ENCODE measurements around the gene DHDH.
A peak's percentile ranks its signal among the peaks of the same experiment; 100 is the strongest.
"Not testable (repeated sequence)": the region's sequence is repeated elsewhere in the genome, so short reads cannot be mapped to it uniquely, and the experiment has no call there.

Gene DHDH

GRCh38 chr19:48933382-48933932, at the start of gene DHDH:
DHDH (plus strand) TSS chr19:48933699; CDS start chr19:48933722, 23 bp downstream.
- peaks cover 3% of the 10 kb centered on the region for H3K36me3 Mint-ChIP-seq
- H3K4me3 Mint-ChIP-seq: peak within 1 kb of the TSS; percentile 89
- H3K9me3 Mint-ChIP-seq: no peaks in the 10 kb centered on the region
- no peak within 1 kb of the TSS for H3K27ac Mint-ChIP-seq
- peaks cover 15% of the 10 kb centered on the region for H3K4me1 Mint-ChIP-seq
- no peaks in the 10 kb centered on the region for H3K27me3 Mint-ChIP-seq

DNA sequence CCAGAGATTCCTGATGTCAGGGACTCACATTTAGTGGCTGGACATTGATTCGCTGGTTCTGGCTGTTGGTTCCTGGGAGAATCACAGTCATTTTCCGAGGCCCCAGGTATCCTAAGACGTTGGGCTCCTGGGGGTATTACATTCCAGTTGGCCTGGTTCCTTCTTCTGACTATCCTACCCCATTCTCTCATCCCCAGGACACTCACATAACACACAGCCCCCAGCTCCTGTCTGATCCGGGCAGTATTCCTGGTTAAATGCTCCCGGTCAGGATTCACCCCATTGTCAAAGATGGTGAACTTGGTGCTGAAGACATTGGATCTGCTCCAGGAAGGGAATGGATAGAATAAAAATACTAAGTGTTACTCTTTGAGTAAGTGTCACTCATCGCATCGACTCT, 49.8 kb upstream of the DHDH start:
- H3K4me1 Mint-ChIP-seq: no peaks in the 10 kb centered on the region

GRCh38 chr19:48887861-48888612, 45.5 kb upstream of the DHDH start:
- H3K27ac Mint-ChIP-seq: no peak overlapping the region

More for the DNA sequence above, 49.8 kb upstream of the DHDH start:
- no peak overlapping the region for H3K4me3 Mint-ChIP-seq
- no peaks in the 10 kb centered on the region for H3K36me3 Mint-ChIP-seq
- no peaks in the 10 kb centered on the region for H3K9me3 Mint-ChIP-seq
- no peaks in the 10 kb centered on the region for H3K27me3 Mint-ChIP-seq
- H3K27ac Mint-ChIP-seq: no peak overlapping the region

GRCh38 chr19:48889496-48889895, 44.0 kb upstream of the DHDH start:
- not testable (repeated sequence) for H3K9me3 Mint-ChIP-seq, H3K27me3 Mint-ChIP-seq, H3K4me1 Mint-ChIP-seq, H3K36me3 Mint-ChIP-seq, H3K4me3 Mint-ChIP-seq, H3K27ac Mint-ChIP-seq

More at GRCh38 chr19:48887861-48888612, 45.5 kb upstream of the DHDH start:
- no peaks in the 10 kb centered on the region for H3K4me1 Mint-ChIP-seq
- no peaks in the 10 kb centered on the region for H3K36me3 Mint-ChIP-seq
- no peaks in the 10 kb centered on the region for H3K9me3 Mint-ChIP-seq
- H3K27me3 Mint-ChIP-seq: peaks cover 3% of the 10 kb centered on the region
- H3K4me3 Mint-ChIP-seq: no peak overlapping the region

- H3K27me3 Mint-ChIP-seq: peaks cover 3% of the 10 kb centered on the region
- no peaks in the 10 kb centered on the region for H3K36me3 Mint-ChIP-seq
- H3K4me1 Mint-ChIP-seq: peaks cover 3% of the 10 kb centered on the region
- no peak overlapping the region for H3K27ac Mint-ChIP-seq
- no peak overlapping the region for H3K4me3 Mint-ChIP-seq
- no peaks in the 10 kb centered on the region for H3K9me3 Mint-ChIP-seq
These were observed 42.9 kb upstream of the DHDH start for GRCh38 chr19:48890551-48890950.

DNA sequence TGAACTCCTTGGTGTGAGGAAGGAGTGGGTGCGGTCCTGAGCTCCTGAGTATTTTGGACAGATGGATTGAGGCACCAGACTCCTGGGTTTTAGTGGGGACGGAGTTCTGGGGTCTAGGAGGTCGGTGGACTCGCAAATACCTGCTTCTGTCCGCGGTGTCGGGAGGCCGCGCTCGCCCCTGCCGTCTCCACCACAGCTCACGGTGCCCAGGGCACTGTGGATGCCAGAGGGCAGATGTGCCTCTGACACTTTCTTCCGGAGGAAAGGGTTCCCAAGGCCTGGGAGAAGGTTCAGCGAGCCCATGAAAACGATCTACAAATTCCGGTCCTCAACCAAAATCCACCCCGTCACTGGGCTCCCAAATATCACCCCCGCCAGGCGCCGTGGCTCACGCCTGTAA, 38.3 kb upstream of the DHDH start:
- Mint-ChIP-seq H3K27me3 (peaks cover 3% of the 10 kb centered on the region), H3K4me3 (peak overlapping the region; percentile 64), H3K36me3 (no peaks in the 10 kb centered on the region), H3K9me3 (no peaks in the 10 kb centered on the region), H3K27ac (peak overlapping the region; percentile 15), H3K4me1 (peaks cover 13% of the 10 kb centered on the region)

- Mint-ChIP-seq H3K4me1 (peaks cover 19% of the 10 kb centered on the region), H3K27me3 (peaks cover 3% of the 10 kb centered on the region), H3K27ac (no peak overlapping the region), H3K9me3 (no peaks in the 10 kb centered on the region), H3K36me3 (peaks cover 2% of the 10 kb centered on the region), H3K4me3 (peak overlapping the region; percentile 64)
These were observed 37.2 kb upstream of the DHDH start for GRCh38 chr19:48896191-48896720.

GRCh38 chr19:48897181-48897580, 36.3 kb upstream of the DHDH start:
- Mint-ChIP-seq H3K4me1 (peaks cover 26% of the 10 kb centered on the region), H3K27me3 (peaks cover 1% of the 10 kb centered on the region), H3K4me3 (no peak overlapping the region), H3K9me3 (no peaks in the 10 kb centered on the region), H3K36me3 (peaks cover 4% of the 10 kb centered on the region), H3K27ac (no peak overlapping the region)

DNA sequence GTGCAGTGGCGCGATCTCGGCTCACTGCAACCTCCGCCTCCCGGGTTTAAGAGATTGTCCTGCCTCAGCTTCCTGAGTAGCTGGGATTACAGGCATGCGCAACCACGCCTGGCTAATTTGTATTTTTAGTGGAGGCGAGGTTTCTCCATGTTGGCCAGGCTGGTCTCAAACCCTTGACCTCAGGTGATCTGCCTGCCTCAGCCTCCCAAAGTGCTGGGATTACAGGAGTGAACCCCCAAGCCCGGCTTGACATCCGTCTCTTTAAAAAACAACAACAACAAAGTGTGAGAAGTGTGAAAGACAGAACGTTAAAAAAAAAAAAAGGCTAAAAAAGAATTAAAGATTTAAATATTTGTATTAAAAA, 34.1 kb upstream of the DHDH start:
- Mint-ChIP-seq H3K27ac (peak overlapping the region; percentile 95), H3K4me3 (peak overlapping the region; percentile 99), H3K4me1 (peaks cover 31% of the 10 kb centered on the region)
- H3K27me3 Mint-ChIP-seq, H3K36me3 Mint-ChIP-seq, H3K9me3 Mint-ChIP-seq: not testable (repeated sequence)

GRCh38 chr19:48899781-48900476, 33.6 kb upstream of the DHDH start, which contains the start of gene NUCB1:
NUCB1 (plus strand) TSS chr19:48900312; CDS start chr19:48900797, 485 bp downstream.
- Mint-ChIP-seq H3K4me1 (peaks cover 28% of the 10 kb centered on the region), H3K27me3 (no peaks in the 10 kb centered on the region), H3K9me3 (no peaks in the 10 kb centered on the region), H3K27ac (peak within 1 kb of the TSS; percentile 98), H3K4me3 (peak within 1 kb of the TSS; percentile 99), H3K36me3 (peaks cover 4% of the 10 kb centered on the region)

DNA sequence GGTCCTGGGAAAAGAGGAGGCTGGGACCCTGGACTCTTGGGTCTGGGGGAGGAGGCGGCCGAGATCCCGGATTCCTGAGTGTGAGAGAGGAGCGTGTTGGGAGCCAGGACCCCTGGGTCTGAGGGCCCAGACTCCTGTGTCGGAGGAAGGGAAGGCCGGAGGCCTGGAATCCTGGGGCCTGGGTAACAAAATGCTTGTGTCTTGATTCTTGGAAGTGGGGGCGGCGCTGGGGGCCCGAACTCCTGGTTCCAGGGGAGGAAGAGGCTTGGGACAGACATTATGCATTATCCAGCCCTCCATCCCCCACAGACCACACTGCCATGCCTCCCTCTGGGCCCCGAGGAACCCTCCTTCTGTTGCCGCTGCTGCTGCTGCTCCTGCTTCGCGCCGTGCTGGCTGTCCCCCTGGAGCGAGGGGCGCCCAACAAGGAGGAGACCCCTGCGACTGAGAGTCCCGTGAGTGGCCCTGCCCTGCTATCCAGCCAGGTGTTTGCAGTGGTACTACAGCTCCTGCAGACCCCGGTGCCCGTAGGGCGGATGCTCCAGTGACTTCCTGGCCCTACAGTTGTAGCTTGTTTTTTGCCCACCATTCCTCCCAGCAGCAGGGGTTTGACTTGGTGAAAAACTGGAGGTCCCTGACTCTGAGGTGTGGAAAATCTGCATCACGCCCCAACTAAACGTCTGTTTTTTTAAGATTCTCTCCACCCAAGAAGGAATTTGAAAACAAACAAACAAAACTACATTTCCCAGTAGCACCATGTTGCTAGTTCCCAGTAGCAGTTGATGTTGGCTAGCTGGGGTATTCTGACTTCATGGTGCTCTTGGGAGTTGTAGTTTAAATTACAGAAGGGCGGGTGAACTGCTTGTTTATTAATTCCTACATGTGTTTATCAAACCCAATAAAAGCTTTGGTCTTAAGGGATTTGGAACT, 32.8 kb upstream of the DHDH start:
- Mint-ChIP-seq H3K27me3 (no peaks in the 10 kb centered on the region), H3K27ac (peak overlapping the region; percentile 98), H3K4me3 (peak overlapping the region; percentile 99), H3K36me3 (peaks cover 4% of the 10 kb centered on the region), H3K4me1 (peaks cover 28% of the 10 kb centered on the region), H3K9me3 (no peaks in the 10 kb centered on the region)

- H3K27ac Mint-ChIP-seq: peak overlapping the region; percentile 20
- H3K4me1 Mint-ChIP-seq: peaks cover 28% of the 10 kb centered on the region
These were observed 31.2 kb upstream of the DHDH start for GRCh38 chr19:48902291-48902690.

GRCh38 chr19:48903788-48904187, 29.7 kb upstream of the DHDH start:
- H3K36me3 Mint-ChIP-seq, H3K4me3 Mint-ChIP-seq, H3K9me3 Mint-ChIP-seq, H3K27me3 Mint-ChIP-seq, H3K27ac Mint-ChIP-seq: not testable (repeated sequence)
- peaks cover 28% of the 10 kb centered on the region for H3K4me1 Mint-ChIP-seq

More at GRCh38 chr19:48902291-48902690, 31.2 kb upstream of the DHDH start:
- H3K9me3 Mint-ChIP-seq, H3K4me3 Mint-ChIP-seq, H3K36me3 Mint-ChIP-seq, H3K27me3 Mint-ChIP-seq: not testable (repeated sequence)

- no peaks in the 10 kb centered on the region for H3K27me3 Mint-ChIP-seq
- peak overlapping the region; percentile 62 for H3K27ac Mint-ChIP-seq
- peaks cover 9% of the 10 kb centered on the region for H3K36me3 Mint-ChIP-seq
- no peak overlapping the region for H3K4me3 Mint-ChIP-seq
- H3K4me1 Mint-ChIP-seq: peaks cover 17% of the 10 kb centered on the region
- no peaks in the 10 kb centered on the region for H3K9me3 Mint-ChIP-seq
These were observed 27.8 kb upstream of the DHDH start for GRCh38 chr19:48905664-48906063.

GRCh38 chr19:48906324-48906723, 27.2 kb upstream of the DHDH start:
- peaks cover 11% of the 10 kb centered on the region for H3K4me1 Mint-ChIP-seq
- no peaks in the 10 kb centered on the region for H3K9me3 Mint-ChIP-seq
- H3K27me3 Mint-ChIP-seq: no peaks in the 10 kb centered on the region
- peaks cover 7% of the 10 kb centered on the region for H3K36me3 Mint-ChIP-seq
- H3K27ac Mint-ChIP-seq: peak overlapping the region; percentile 62
- H3K4me3 Mint-ChIP-seq: no peak overlapping the region
